Stimulated activated CD4-positive, alpha-beta T cell treated with anti-CD3 and anti-CD28 coated beads, Interleukin-12 subunit alpha, Interleukin-12 subunit beta, amount 100 ng/mL, for 24 hours (primary cell): ENCODE data around the gene P4HB.

Source experiments
- DNase-seq, 2 experiments: peaks; one replicate each; pipeline ENCODE4 v3.0.0-alpha.2; 2020; ENCODE audit warnings: low read depth in 2 of 2

The P4HB gene

GRCh38 chr17:81868674-81869220 is 8.4 kb upstream of the P4HB start:
- DNase-seq: no peak

- no peak for DNase-seq
Measured at GRCh38 chr17:81867991-81868673, 7.8 kb upstream of the P4HB start.

- peak in 1 of 2 experiments; percentile 43 for DNase-seq
Measured at GRCh38 chr17:81867170-81867990, 7.0 kb upstream of the P4HB start.

- no peak for DNase-seq
Measured at GRCh38 chr17:81866440-81867169, 6.3 kb upstream of the P4HB start.

GRCh38 chr17:81865733-81866439 is 5.6 kb upstream of the P4HB start:
- DNase-seq: no peak

- DNase-seq: no peak
Measured at GRCh38 chr17:81865358-81865732, 5.0 kb upstream of the P4HB start.

GRCh38 chr17:81863833-81864768 is 3.8 kb upstream of the P4HB start:
- no peak for DNase-seq

- no peak for DNase-seq
Measured at GRCh38 chr17:81863123-81863675, 2.9 kb upstream of the P4HB start.

GRCh38 chr17:81860756-81861568 is 627 bp upstream of the P4HB start:
- peak; percentile 98 for DNase-seq

- no peak for DNase-seq
Measured at GRCh38 chr17:81858967-81859905, 1.1 kb downstream of the P4HB start.

- DNase-seq: no peak
Measured at GRCh38 chr17:81858170-81858966, 2.0 kb downstream of the P4HB start.

GRCh38 chr17:81854974-81855774 is 5.2 kb downstream of the P4HB start:
- no peak for DNase-seq

GRCh38 chr17:81852237-81852636 is 8.1 kb downstream of the P4HB start:
- DNase-seq: no peak

GRCh38 chr17:81851423-81851822 is 8.9 kb downstream of the P4HB start:
- no peak for DNase-seq

- no peak for DNase-seq
Measured at GRCh38 chr17:81849457-81849856, 10.9 kb downstream of the P4HB start.
